ENCODE measurements around the gene FAM83F.

The FAM83F gene

DNA sequence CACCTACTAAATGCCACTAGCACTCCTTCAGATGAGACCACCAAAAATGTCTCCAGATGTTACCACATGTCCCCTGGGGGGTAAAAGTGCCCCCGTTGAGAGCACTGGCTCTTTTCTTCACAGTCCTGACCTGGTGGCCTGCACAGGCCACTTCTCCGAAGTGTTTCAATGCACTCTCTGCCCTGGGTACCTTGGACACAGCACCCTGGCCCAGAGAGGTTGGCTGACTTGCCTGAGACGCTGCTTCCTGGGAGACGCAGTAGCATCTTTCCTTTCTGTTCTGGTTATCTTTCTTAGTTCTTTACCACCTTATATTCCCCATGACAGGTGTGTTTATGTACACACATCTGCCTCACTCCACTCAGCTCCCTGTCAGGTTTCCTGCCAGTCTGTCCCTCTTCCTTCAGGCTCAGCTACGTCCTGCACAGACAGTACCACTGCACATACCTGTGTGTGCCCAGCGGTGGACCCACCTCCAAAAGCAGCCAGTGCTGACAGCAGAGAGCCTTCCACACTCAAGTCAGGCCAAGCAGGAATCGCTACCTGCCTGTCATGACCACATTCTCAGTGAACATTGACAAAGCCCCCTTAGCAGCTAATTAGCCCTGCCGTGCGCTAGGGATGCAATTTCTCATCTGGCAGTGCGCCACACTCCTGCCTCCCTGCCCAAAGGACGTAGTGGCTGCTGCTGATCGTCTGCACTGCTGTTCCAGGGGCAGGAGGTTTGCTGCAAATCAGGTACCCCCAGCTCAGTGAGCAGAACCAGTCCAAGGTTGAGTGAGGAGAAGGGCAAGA lies 39.0 kb downstream of the FAM83F start:
- TF ChIP-seq, protein P1, sequence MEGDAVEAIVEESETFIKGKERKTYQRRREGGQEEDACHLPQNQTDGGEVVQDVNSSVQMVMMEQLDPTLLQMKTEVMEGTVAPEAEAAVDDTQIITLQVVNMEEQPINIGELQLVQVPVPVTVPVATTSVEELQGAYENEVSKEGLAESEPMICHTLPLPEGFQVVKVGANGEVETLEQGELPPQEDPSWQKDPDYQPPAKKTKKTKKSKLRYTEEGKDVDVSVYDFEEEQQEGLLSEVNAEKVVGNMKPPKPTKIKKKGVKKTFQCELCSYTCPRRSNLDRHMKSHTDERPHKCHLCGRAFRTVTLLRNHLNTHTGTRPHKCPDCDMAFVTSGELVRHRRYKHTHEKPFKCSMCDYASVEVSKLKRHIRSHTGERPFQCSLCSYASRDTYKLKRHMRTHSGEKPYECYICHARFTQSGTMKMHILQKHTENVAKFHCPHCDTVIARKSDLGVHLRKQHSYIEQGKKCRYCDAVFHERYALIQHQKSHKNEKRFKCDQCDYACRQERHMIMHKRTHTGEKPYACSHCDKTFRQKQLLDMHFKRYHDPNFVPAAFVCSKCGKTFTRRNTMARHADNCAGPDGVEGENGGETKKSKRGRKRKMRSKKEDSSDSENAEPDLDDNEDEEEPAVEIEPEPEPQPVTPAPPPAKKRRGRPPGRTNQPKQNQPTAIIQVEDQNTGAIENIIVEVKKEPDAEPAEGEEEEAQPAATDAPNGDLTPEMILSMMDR (IDR thresholded peaks at IDR 0.05) = no peak

DNA sequence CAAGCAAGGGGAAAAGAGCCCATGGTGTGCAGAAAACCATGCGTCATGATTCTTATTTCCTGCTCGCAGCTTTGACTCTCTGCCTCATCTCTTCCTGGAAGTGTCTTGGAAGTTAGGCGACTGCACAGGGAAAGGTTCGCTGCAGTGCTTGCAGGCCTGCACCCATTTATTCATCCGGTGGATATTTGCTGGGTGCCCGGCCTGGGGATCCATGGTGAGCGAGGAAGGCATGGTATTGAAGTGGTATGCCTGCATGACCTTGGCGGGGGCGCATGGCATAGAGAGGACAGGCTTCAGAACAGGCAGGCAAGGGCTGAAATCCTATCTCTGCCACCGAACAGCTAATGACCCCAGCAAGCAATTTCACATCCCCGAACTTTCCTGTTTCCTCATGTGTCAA lies 40.6 kb downstream of the FAM83F start:
- TF ChIP-seq, protein P1 (IDR thresholded peaks at IDR 0.05) = no peak

DNA sequence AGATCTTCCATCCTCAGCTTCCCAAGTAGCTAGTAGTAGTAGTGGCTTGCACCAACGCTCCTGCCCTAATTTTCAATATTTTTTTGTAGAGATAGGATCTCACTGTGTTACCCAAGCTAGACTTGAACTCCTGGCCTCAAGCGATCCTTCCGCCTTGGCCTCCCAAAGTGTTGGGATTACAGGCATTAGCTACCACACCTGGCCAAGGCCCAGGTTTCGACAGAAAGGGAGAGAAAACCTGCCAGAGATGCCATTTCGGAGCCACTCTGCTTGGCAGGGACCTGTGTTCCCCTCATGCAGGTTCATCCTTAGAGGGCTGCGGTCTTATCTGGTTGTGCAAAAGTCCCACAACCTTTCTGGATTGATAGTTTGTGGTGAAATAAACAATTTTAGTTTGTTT lies 41.4 kb downstream of the FAM83F start:
- TF ChIP-seq, protein P1 (IDR thresholded peaks at IDR 0.05) = no peak

DNA sequence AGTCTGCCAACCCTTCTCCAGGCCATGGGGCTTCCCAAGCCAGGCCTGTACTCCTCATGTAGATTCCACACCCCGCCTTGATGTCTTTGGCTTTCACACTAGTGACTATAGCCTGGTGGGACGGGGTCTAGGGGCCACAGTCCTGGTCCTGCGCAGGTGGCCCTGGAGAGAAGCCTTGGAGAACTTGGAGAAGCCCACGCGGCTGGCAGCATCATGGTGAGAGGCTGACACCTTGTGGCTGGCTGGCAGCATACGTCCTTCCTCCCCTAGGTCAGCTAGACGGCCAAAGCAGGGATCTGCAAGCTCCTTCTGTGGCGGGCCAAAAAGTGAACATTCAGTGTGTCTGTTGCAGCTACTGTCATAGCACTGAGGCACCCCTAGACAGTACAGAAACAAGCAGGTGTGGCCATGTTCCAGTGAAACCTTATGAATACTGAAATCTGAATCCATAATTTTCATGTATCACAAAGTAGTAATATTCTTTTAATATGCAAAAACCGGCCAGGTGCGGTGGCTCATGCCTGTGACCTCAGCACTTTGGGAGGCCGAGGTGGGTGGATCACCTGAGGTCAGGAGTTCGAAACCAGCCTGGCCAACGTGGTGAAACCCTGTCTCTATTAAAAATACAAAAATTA lies 42.0 kb downstream of the FAM83F start:
- TF ChIP-seq, protein P1 (IDR thresholded peaks at IDR 0.05) = peak; percentile 82

DNA sequence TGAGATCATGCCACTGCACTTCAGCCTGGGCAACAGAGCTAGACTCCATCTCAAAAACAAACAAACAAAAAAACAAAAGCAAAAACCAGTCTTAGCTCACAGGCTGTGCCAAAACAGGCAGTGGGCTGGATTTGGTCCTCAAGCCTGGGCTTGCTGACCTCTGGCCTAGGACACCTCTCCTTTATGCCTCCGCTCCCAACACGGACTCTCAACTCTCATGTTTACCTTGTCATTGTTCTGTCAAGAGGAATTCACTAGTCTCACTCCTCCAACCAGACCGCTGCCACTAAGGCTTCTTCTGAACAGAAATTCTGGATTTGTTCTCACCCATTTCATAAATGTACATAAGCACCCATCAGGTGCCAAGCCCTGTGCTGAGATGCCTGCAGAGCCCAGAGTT lies 42.6 kb downstream of the FAM83F start:
- TF ChIP-seq, protein P1 (IDR thresholded peaks at IDR 0.05) = no peak

DNA sequence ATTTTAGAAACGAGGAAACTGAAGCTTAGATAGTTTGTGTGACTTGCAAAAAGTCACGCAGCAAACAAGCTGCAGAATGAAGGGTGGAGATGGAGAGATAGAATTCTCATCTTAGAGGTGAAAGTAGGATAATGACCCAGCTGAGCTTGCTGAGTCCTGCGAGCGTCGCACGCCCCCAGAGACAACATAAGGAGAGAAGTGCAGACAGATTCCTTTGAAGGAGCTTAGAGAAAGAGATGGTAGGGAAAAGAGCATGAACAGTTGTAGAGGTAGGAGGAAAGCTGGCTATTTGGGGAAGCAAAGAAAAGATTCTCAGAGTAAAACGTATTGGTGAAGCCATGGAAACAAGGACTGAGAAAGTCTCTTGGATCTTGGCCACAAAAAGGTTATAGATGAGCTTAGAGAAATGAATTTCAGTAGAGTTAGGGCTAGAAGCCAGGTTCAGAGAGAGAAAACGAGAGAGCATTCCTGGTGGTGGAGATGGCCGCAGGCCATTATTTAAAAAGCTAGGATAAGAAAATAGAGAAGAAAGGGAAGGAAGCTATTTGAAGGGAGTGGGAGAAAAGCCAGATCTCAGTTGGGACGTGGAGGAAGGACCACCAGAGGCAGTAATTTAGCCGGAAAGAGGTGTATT lies 44.8 kb downstream of the FAM83F start:
- TF ChIP-seq, protein P1 (IDR thresholded peaks at IDR 0.05) = no peak

DNA sequence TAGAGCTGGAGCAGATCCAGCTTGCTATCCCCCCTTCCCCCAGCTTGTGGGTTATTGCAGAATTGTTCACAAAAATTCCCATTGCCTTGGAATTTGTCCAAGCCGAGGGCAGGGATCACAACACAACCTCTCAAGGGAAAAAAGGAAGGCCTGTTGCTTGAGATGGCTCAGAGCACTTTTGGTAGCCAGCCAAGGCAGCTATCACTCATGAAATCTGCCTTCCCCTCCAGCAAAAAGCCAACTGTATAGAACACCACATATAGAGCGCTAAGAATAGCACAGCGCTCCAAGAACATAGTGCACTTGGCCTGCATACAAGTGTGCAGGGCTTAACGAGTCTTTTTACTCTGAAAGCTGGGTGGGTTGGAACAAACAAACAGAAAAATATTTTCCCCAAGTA lies 46.2 kb downstream of the FAM83F start:
- TF ChIP-seq, protein P1 (IDR thresholded peaks at IDR 0.05) = no peak

Measured in LNCAP (cell line).